Ishikawa (cell line): ENCODE results near the gene ARHGAP5.

Source experiments
- CEBPB ChIP-seq: IDR thresholded peaks from 2 replicates; pipeline ENCODE4 v1.6.1; 2012
- CREB1 ChIP-seq: IDR thresholded peaks from 2 replicates; pipeline ENCODE4 v1.6.1; 2012; ENCODE audit warnings: low read depth
- EGR1 ChIP-seq: IDR thresholded peaks from 2 replicates; pipeline ENCODE4 v1.6.1; 2012
- EP300 ChIP-seq: IDR thresholded peaks from 2 replicates; pipeline ENCODE4 v1.6.1; 2012; ENCODE audit warnings: borderline replicate concordance
- FOXM1 ChIP-seq: IDR thresholded peaks from 2 replicates; pipeline ENCODE4 v1.6.1; 2012; ENCODE audit warnings: low read depth, borderline replicate concordance
- MAX ChIP-seq: IDR thresholded peaks from 2 replicates; pipeline ENCODE4 v1.6.1; 2012
- NFIC ChIP-seq: IDR thresholded peaks from 2 replicates; pipeline ENCODE4 v1.6.1; 2012
- RAD21 ChIP-seq: IDR thresholded peaks from 2 replicates; pipeline ENCODE4 v1.6.1; 2012; ENCODE audit warnings: low read depth
- REST ChIP-seq: IDR thresholded peaks from 2 replicates; pipeline ENCODE4 v1.6.1; 2012; ENCODE audit warnings: low read depth, mild to moderate bottlenecking
- TAF1 ChIP-seq: IDR thresholded peaks from 2 replicates; pipeline ENCODE4 v1.6.1; 2012; ENCODE audit warnings: low read depth, mild to moderate bottlenecking
- TCF12 ChIP-seq: IDR thresholded peaks from 2 replicates; pipeline ENCODE4 v1.6.1; 2012; ENCODE audit warnings: low read depth
- TEAD4 ChIP-seq: IDR thresholded peaks from 2 replicates; pipeline ENCODE4 v1.6.1; 2012
- USF1 ChIP-seq: IDR thresholded peaks from 2 replicates; pipeline ENCODE4 v1.6.1; 2012
- YY1 ChIP-seq: IDR thresholded peaks from 2 replicates; pipeline ENCODE4 v1.6.1; 2012; ENCODE audit warnings: low read depth
- ZBTB7A ChIP-seq: IDR thresholded peaks from 2 replicates; pipeline ENCODE4 v1.6.1; 2012; ENCODE audit warnings: low read depth

Gene ARHGAP5

GRCh38 chr14:32077081-32078022 is at the start of gene ARHGAP5:
TSS of gene ARHGAP5 (plus strand) at chr14:32077304. CDS start at chr14:32090670, 13,366 bp downstream.
- TF ChIP-seq CREB1: no peak
- TF ChIP-seq RAD21: no peak
- no peak for TF ChIP-seq REST
- TF ChIP-seq TEAD4: 0 out of 2 replicates have a peak, but pooled peaks have one; percentile 15
- TF ChIP-seq ZBTB7A: peak; percentile 79
- TF ChIP-seq TCF12: 0 out of 2 replicates have a peak, but pooled peaks have one; percentile 4
- no peak for TF ChIP-seq CEBPB
- peak; percentile 4; the same call in 1 of the 2 replicates for TF ChIP-seq EP300
- TF ChIP-seq FOXM1: no peak
- peak; percentile 16; the same call in 1 of the 2 replicates for TF ChIP-seq TAF1
- no peak for TF ChIP-seq USF1
- peak; percentile 87 for TF ChIP-seq YY1
- no peak for TF ChIP-seq NFIC
- no peak for TF ChIP-seq EGR1
- TF ChIP-seq MAX: no peak

- TF ChIP-seq USF1 (0 out of 2 replicates have a peak, but pooled peaks have one; percentile 12), REST (no peak)
Observed at GRCh38 chr14:32028599-32028998, 48.5 kb upstream of the ARHGAP5 start.

DNA sequence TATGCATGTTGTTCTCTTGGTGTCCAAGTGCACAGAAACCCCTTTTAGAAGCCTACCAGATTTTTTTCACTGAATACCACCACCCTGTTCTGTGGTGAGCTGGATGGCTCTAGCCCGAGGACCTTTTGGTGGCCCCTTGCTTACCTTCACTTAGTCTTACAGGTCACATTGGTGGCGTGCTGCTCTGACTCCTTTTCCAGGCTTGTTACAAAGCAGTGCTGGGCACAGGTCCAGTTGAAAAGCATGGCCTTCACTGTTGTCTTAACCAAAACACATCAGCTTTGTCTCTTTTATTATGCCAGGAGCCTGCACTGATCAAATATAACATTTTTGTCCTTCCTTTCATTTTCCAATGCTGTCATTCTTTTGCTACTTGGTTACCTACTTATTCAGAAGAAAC is 43.6 kb upstream of the ARHGAP5 start:
- TF ChIP-seq TAF1 (no peak), FOXM1 (no peak), EP300 (no peak), TCF12 (no peak), MAX (no peak), CREB1 (no peak), ZBTB7A (no peak), TEAD4 (no peak)

- TF ChIP-seq TCF12 (no peak), YY1 (no peak), ZBTB7A (no peak), MAX (no peak), EGR1 (no peak), TAF1 (no peak), CEBPB (no peak), RAD21 (no peak), CREB1 (no peak), USF1 (no peak), REST (no peak), NFIC (no peak), FOXM1 (no peak), EP300 (no peak), TEAD4 (no peak)
Observed at GRCh38 chr14:32038876-32039275, 38.2 kb upstream of the ARHGAP5 start.
